Fibroblast of mammary gland (primary cell): ENCODE data around the gene SCYL3.
A peak's percentile ranks its signal among the peaks of the same experiment; 100 is the strongest.

Source experiments
- DNase-seq: peaks from one replicate; pipeline ENCODE4 v3.0.0-alpha.2; 2010; ENCODE audit warnings: low read depth
- H3K4me3 ChIP-seq: 2 replicates; pipeline ENCODE4 v1.5.1; 2011; ENCODE audit warnings: low read depth, mild to moderate bottlenecking, low read length, moderate library complexity; ENCODE audit not compliant: control insufficient read depth
- CTCF ChIP-seq: conservative IDR thresholded peaks from 2 replicates; pipeline ENCODE4 v1.5.1; 2011; ENCODE audit warnings: low read depth, low read length, inconsistent platforms; ENCODE audit not compliant: control insufficient read depth, insufficient read depth

The SCYL3 gene

GRCh38 chr1:169893645-169894423 is at the start of gene SCYL3:
SCYL3 (minus strand) TSS chr1:169893896; CDS start chr1:169888840, 5,056 bp downstream.
- TF ChIP-seq CTCF: no peak
- peak; percentile 98 for DNase-seq
- H3K4me3 ChIP-seq: peak within 1 kb of the TSS; percentile 86

DNA sequence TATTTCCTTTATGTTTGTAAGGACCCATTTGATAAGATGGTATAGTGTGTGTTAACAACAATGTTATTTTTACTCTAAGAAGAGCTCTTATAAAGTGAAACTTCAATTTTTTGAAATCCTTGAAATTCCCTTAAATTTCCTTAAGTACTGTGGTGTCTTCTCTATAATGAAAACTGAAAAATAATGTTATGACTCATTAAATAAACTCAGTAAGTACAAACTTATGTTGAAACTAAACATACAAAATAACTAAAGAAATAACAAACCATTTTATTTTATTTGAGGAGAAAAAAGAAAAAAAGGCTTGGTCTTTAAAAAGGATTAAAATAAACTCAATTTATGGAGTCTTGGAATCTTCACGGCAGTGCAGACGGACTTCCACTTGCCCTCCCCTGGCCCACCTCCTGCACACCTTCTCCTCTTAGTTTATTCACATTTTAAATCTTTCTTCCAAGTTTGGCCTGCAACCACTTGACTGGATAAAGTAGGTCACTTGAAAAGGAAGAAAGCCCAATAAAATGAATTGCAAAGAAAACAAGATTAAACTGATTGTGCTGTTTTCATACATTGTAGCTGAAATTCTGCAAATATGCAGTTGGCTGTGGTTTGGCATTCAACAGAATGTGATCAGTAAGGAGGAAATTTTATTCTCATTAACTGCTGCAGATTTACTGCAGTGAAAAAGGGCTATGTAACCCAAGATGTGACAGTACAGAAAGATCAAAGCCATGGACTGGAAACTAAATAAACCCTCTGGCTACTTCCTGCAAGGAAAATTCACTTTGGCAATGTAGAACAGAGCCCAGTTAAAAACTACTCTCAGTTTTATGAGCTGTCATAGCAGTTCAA is 48.5 kb upstream of the SCYL3 start:
- TF ChIP-seq CTCF: no peak
- peak; percentile 45 for DNase-seq

GRCh38 chr1:169933984-169934725 is 40.5 kb upstream of the SCYL3 start:
- no peak overlapping the region for H3K4me3 ChIP-seq
- no peak for TF ChIP-seq CTCF
- peak; percentile 39 for DNase-seq

More for the DNA sequence above, 48.5 kb upstream of the SCYL3 start:
- H3K4me3 ChIP-seq: no peak overlapping the region

- no peak overlapping the region for H3K4me3 ChIP-seq
- peak; percentile 21 for DNase-seq
- TF ChIP-seq CTCF: no peak
These were observed 38.1 kb upstream of the SCYL3 start for GRCh38 chr1:169931795-169932231.

DNA sequence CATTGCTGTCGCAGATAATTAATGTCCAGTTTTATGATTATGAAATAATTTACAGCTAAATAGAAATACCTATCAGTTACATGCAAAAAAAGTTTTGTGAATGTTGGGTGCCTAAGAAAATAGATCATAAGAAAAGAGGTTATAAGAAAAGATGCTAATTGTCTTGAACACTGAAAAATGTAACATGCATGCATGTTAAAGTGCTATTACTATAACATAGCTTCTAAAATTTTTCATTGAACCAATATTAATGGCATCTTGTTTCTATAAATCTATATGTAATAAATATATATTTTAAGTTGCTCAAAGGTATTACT is 35.5 kb upstream of the SCYL3 start:
- TF ChIP-seq CTCF: no peak

GRCh38 chr1:169928438-169929209 is 34.9 kb upstream of the SCYL3 start:
- peak; percentile 73 for TF ChIP-seq CTCF
- no peak overlapping the region for H3K4me3 ChIP-seq
- DNase-seq: peak; percentile 76

More for the DNA sequence above, 35.5 kb upstream of the SCYL3 start:
- no peak overlapping the region for H3K4me3 ChIP-seq
- DNase-seq: no peak
